GM18909 (cell line): ENCODE measurements around the gene PDCD1LG2.
A peak's percentile ranks its signal among the peaks of the same experiment; 100 is the strongest.

ENCODE experiments used
- ATAC-seq: cut with Tn5 transposase; IDR thresholded peaks from one replicate; pipeline ENCODE4 v1.9.1; 2021; ENCODE audit warnings: mild to moderate bottlenecking; ENCODE audit not compliant: unreplicated experiment, poor library complexity

Gene PDCD1LG2

GRCh38 chr9:5592904-5593303 is 82.6 kb downstream of the PDCD1LG2 start:
- no peak for ATAC-seq

DNA sequence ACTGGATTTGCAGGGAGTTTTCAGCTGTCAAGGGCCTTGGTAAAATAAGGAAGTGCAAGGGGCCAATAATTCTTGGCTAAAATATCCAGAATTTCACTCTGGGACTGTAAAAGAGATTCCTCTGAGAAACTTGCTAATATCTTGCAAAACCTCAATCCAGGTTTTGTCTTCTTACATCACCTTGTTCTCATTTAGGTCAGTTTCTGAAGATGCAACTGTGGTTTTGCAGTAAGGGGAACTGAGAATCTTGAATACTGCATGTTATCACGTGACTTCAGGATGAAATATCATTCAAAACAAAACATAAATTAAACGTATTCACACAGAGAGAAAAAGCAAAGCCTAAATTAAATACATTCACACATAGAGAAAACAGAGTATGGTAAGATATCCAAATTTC is 83.6 kb downstream of the PDCD1LG2 start:
- peak; percentile 56 for ATAC-seq

GRCh38 chr9:5596173-5596572 is 85.8 kb downstream of the PDCD1LG2 start:
- ATAC-seq = no peak

DNA sequence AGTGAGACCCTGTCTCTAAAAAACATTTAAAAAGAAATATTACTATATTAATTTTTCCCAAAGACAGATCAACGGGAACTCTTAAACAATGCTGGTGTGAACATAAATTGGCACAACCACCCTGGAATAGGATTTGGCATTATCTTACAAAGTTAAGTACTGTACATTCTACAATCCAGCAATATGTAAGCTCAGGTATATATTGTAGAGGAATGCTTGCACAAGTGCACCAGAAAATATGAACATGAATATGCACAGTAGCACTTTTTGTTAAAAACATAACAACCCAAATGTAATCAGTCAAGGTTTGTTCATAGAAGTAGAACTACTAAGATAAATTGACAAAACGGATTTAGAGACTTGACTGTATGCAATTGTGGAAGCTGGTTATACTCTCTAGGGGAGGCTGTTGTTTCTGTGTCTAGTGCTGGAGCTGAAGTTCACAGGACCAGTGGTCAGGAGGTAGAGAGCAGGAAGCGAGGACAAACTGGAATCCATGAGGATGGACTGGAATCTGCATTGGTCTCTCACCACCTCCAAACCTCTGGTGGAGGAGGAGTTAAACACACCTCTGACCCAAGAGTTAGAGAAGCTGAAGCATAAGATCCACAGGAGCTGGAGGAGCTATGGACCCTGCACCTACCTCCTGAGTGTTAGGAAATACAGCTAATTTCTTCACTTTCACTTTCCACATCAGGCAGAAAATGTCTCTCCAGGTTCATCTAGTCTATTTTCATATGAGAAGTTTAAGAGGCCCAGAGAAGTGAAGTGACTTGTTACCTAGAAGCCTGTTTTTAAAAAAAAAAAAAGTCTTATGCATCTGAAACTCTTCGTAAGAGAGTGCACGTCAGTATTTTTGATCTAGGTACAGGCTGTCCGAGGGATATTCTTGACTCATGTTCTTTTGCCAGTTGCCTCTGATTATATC is 98.2 kb downstream of the PDCD1LG2 start:
- peak; percentile 62 for ATAC-seq

DNA sequence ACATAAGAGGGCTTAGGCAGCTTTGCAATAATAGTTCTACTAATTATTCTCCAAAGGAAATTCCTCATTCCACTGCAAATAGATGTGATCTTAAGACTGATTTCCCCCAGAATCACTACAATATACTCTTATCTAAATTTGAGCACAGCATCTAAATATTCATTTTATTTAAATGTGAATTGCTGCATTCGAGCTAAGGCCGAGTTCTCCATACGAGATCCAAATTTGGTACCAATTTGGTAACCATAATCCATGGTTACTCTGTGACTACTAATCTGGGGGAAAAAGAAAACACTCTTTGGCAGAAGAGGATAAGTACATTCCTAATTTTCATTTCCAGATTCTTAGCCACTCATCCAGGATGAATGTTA is 98.9 kb downstream of the PDCD1LG2 start:
- no peak for ATAC-seq

GRCh38 chr9:5610491-5610890 is 100.2 kb downstream of the PDCD1LG2 start:
- no peak for ATAC-seq

DNA sequence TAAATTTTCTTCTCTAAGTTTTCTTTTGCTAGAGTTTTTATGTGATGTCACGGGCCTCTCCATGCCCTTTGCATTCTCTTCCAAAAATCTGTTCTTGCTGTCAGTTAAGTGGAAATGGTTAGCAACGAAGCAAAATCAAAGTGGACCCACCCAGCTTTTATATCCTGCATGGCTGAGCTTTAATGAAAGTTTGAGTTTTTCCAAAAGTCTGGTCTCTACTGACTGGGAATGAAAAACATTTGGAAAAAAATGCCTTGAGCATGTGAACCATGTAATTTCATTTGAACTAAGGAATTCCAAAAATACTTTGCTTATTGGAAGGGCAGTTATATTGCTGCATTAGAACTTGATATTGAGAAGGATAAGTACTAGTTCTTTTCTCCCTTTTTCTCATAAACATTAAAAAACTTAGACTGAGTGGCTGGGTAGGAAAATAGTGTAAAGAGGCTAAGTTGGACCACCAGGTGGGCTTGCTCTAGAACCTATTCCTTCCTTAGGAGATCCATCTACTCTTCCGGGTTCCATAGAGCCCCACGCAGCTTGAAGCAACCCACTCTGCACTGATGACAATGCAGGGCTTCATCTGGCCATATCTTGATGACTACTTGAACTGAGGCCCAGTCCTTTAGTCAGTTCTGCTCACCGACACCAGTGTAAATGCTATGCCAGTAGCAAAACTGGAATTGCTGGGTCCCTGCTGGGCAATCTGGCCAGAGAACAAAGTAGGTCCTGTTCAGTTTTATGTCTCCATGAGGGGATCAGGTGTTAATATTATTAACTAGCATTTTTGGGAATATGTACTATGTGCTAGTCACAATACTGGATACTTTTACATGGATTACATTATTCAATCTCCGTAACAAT is 101.2 kb downstream of the PDCD1LG2 start:
- no peak for ATAC-seq

- no peak for ATAC-seq
Observed at GRCh38 chr9:5612185-5612530, 101.8 kb downstream of the PDCD1LG2 start.

- no peak for ATAC-seq
Observed at GRCh38 chr9:5614192-5614591, 103.9 kb downstream of the PDCD1LG2 start.

DNA sequence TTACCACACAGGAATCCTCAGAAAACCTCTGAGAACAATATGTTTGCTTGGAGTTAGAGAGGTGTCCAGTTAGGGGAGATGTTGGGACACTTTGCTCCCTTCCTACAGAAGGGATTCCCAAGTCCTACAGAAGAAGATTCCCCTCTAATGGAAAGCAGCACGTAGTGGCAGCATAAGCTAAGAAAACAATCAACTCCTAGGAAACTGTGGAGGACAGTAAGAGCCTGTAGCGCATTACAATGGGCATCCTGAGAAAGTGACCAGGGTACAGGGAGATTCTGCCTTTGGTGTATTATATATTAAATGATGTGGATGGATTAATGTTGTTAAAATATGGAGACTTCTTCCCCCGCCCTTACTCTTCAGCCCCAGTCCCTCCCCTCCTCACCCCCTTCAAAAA is 104.7 kb downstream of the PDCD1LG2 start:
- ATAC-seq = no peak

DNA sequence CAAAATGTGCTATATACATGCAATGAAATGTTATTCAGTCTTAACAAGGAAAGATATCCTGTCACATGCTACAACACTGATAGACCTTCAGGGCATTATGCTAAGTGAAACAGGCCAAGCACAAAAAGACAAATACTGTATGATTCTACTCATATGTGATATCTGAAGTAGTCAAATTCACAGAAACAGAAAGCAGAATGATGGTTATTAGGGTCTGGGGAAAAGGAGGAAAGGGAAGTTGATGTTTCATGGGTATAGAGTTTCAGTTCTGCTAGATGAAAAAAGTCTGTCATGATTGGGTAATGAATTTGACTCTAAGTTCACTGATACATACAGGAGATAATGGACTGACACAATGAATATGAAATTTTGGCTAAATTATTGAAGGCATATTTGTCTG is 107.4 kb downstream of the PDCD1LG2 start:
- peak; percentile 95 for ATAC-seq

GRCh38 chr9:5620494-5620893 is 110.2 kb downstream of the PDCD1LG2 start:
- ATAC-seq = no peak
